GM10847 (cell line): ENCODE measurements around the gene MLYCD.

Source experiments
- POLR2A ChIP-seq: IDR thresholded peaks from 2 replicates; pipeline ENCODE4 v1.6.1; 2011; ENCODE audit not compliant: insufficient read length; ENCODE audit errors: extremely low read depth

The MLYCD gene

GRCh38 chr16:83973581-83974385 is 74.9 kb downstream of the MLYCD start:
- no peak for TF ChIP-seq POLR2A

GRCh38 chr16:83974475-83974874 is 75.6 kb downstream of the MLYCD start:
- no peak for TF ChIP-seq POLR2A

GRCh38 chr16:83975590-83976260 is 76.8 kb downstream of the MLYCD start:
- no peak for TF ChIP-seq POLR2A
